HepG2 (cell line): ENCODE data around the gene SSNA1. TPM values are rescaled to one million over a fixed set of nuclear protein-coding genes. Genes with fewer than 3 reads are reported as not detected.

ENCODE experiments used
- ELF3 ChIP-seq: IDR thresholded peaks from 2 replicates; pipeline ENCODE4 v1.6.1; 2016; ENCODE audit warnings: missing genetic modification reagents, missing compliant biosample characterization
- FOXK1 ChIP-seq: sonication (generic); formaldehyde crosslinking; IDR thresholded peaks from 2 replicates; pipeline ENCODE4 v1.4.0; 2020; ENCODE audit warnings: low read depth, missing genetic modification reagents, borderline replicate concordance
- FOXP1 ChIP-seq, 2 experiments: fragments of 450-650 bp in 1 of 2; IDR thresholded peaks; 2 replicates each; pipeline ENCODE4 v1.6.1; 2017 to 2018; ENCODE audit warnings: antibody characterized with exemption in 1 of 2
- HDAC1 ChIP-seq: sonication (generic); formaldehyde crosslinking; IDR thresholded peaks from 2 replicates; pipeline ENCODE4 v1.5.1; 2020; ENCODE audit warnings: mild to moderate bottlenecking, missing genetic modification reagents
- HNRNPK ChIP-seq: fragments of 200-400 bp; formaldehyde crosslinking; IDR thresholded peaks from 2 replicates; pipeline ENCODE4 v1.6.1; 2018; ENCODE audit warnings: low read length, low read depth, moderate library complexity, mild to moderate bottlenecking; ENCODE audit not compliant: poor library complexity, severe bottlenecking
- HNRNPLL ChIP-seq: fragments of 200-400 bp; formaldehyde crosslinking; IDR thresholded peaks from 2 replicates; pipeline ENCODE4 v1.6.1; 2017; ENCODE audit warnings: mild to moderate bottlenecking, low read depth, low read length; ENCODE audit not compliant: poor library complexity, severe bottlenecking
- KAT7 ChIP-seq: IDR thresholded peaks from 2 replicates; pipeline ENCODE4 v1.6.1; 2018; ENCODE audit warnings: borderline replicate concordance, missing compliant biosample characterization
- KLF16 ChIP-seq, 2 experiments: sonication (generic) in 1 of 2; formaldehyde crosslinking in 1 of 2; IDR thresholded peaks; 2 replicates each; pipeline versions ENCODE4 v1.6.1 to v1.8.0; 2016 to 2023; ENCODE audit warnings: missing genetic modification reagents in 2 of 2, missing compliant biosample characterization in 1 of 2
- NAIF1 ChIP-seq: sonication (generic); formaldehyde crosslinking; IDR thresholded peaks from 2 replicates; pipeline ENCODE4 v1.5.0; 2020; ENCODE audit warnings: mild to moderate bottlenecking, missing genetic modification reagents, borderline replicate concordance
- NFATC3 ChIP-seq: sonication (generic); formaldehyde crosslinking; IDR thresholded peaks from 2 replicates; pipeline ENCODE4 v1.5.1; 2020; ENCODE audit warnings: mild to moderate bottlenecking, missing genetic modification reagents
- POLR2AphosphoS5 ChIP-seq: IDR thresholded peaks from 2 replicates; pipeline ENCODE4 v1.6.1; 2012; ENCODE audit warnings: low read depth, low read length
- RAD21 ChIP-seq: fragments of 450-650 bp; formaldehyde crosslinking; IDR thresholded peaks from 2 replicates; pipeline ENCODE4 v1.5.0; 2020; ENCODE audit warnings: mild to moderate bottlenecking
- RAD51 ChIP-seq: fragments of 450-650 bp; IDR thresholded peaks from 2 replicates; pipeline ENCODE4 v1.6.1; 2016; ENCODE audit warnings: borderline replicate concordance
- SRSF1 ChIP-seq: fragments of 200-400 bp; formaldehyde crosslinking; optimal IDR thresholded peaks from 2 replicates; pipeline ENCODE3; 2017; ENCODE audit warnings: mild to moderate bottlenecking, low read depth, low read length, moderate library complexity
- ZBTB3 ChIP-seq: sonication (generic); formaldehyde crosslinking; IDR thresholded peaks from 2 replicates; pipeline ENCODE4 v1.4.0; 2020; ENCODE audit warnings: low read depth, mild to moderate bottlenecking, moderate library complexity, missing genetic modification reagents, borderline replicate concordance
- ZKSCAN8 ChIP-seq: IDR thresholded peaks from 2 replicates; pipeline ENCODE4 v1.6.1; 2016; ENCODE audit warnings: borderline replicate concordance, missing genetic modification reagents, missing compliant biosample characterization
- ZNF124 ChIP-seq: sonication (generic); formaldehyde crosslinking; IDR thresholded peaks from 2 replicates; pipeline ENCODE4 v1.4.0; 2020; ENCODE audit warnings: missing genetic modification reagents
- ZNF446 ChIP-seq: sonication (generic); formaldehyde crosslinking; IDR thresholded peaks from 2 replicates; pipeline ENCODE4 v1.5.0; 2020; ENCODE audit warnings: mild to moderate bottlenecking, missing genetic modification reagents
- ZNF605 ChIP-seq: sonication (generic); formaldehyde crosslinking; IDR thresholded peaks from 2 replicates; pipeline ENCODE4 v1.8.0; 2022; ENCODE audit warnings: mild to moderate bottlenecking, missing genetic modification reagents
- ZNF772 ChIP-seq: sonication (generic); formaldehyde crosslinking; IDR thresholded peaks from 2 replicates; pipeline ENCODE4 v1.5.0; 2020; ENCODE audit warnings: mild to moderate bottlenecking, missing genetic modification reagents
- polyA plus RNA-seq, 8 experiments: library from polyadenylated mRNA; depleted of rRNA in 3 of 8; stranded (reverse) in 7 of 8; unstranded in 1 of 8; fragments of >200 nt; fragmentation: Illumina TruSeq in 4 of 8; extraction: Trizol in 4 of 8; gene quantifications; 2 replicates each; pipeline versions ENCODE4 v1.2.1 to v1.2.3, GENCODE V29; 2011 to 2016; ENCODE audit warnings: low read depth in 4 of 8, missing spikeins in 1 of 8, mixed read lengths in 1 of 8; ENCODE audit not compliant: insufficient read depth in 1 of 8
- total RNA-seq, 5 experiments: library from RNA; depleted of rRNA; stranded (reverse); fragments of >200 nt; fragmentation: Illumina TruSeq; extraction: Trizol; gene quantifications; 2 replicates each; pipeline ENCODE4 v1.2.3, GENCODE V29; 2016; ENCODE audit warnings: low read depth in 1 of 5
- TF ChIP-seq, protein P1 (sequence below): sonication (generic); formaldehyde crosslinking; IDR thresholded peaks from 2 replicates; pipeline ENCODE4 v1.4.0; 2020; ENCODE audit warnings: low read depth, mild to moderate bottlenecking, missing genetic modification reagents
- TF ChIP-seq, protein P2 (sequence below): sonication (generic); formaldehyde crosslinking; IDR thresholded peaks from 2 replicates; pipeline ENCODE4 v1.4.0; 2020; ENCODE audit warnings: missing genetic modification reagents
- TF ChIP-seq, protein P3 (sequence below): sonication (generic); formaldehyde crosslinking; IDR thresholded peaks from 2 replicates; pipeline ENCODE4 v1.5.1; 2020; ENCODE audit warnings: mild to moderate bottlenecking, moderate library complexity, missing genetic modification reagents
- TF ChIP-seq, protein P4 (sequence below): sonication (generic); formaldehyde crosslinking; IDR thresholded peaks from 2 replicates; pipeline ENCODE4 v1.5.0; 2020; ENCODE audit warnings: mild to moderate bottlenecking, low read depth, missing genetic modification reagents, borderline replicate concordance
- TF ChIP-seq, protein P5 (sequence below): sonication (generic); formaldehyde crosslinking; IDR thresholded peaks from 2 replicates; pipeline ENCODE4 v1.5.0; 2020; ENCODE audit warnings: missing genetic modification reagents

Gene SSNA1
- total and polyA plus RNA-seq, 2 of the 13 experiments (the other 11 are each of a cell fraction or from before 2014, with no cell fraction given): 35.9 to 49.4 TPM

DNA sequence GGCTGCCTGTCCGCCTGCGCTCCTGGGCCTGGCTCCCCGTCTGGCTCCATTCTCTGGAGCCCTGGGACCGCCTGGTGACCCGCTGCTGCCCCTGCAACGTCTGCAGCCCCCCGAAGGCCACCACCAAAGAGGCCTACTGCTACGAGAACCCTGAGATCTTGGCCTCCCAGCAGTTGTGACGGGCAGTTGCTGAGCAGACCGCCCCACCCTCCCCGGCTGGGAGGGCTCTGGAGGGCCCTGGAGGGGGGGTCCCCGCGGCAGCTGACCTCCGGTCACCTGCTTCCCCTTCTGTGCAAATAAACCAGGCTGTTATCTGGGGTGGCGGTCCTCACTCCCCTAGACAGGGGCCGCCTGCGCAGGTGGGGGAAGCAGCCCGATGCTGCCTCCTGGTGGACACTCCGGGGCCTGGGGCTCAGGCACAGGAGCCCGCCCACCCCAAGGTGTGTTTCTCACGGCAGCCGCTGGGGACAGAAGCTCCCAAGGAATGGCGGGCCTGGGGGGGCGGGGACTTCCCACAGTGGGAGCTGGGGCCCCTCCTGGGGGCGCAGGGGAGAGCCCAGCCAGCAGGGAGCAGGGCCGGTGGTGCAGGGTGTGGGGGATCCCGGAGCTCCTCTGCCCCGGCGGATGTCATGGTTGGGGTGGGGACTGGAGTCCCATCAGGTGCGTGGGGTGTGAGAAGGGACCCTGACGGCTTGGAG, 47.9 kb downstream of the SSNA1 start (continued):
- peak; percentile 29; the same call in 1 of the 2 replicates for TF ChIP-seq KAT7 (CRISPR knock-in tag)
- TF ChIP-seq ZBTB3 (CRISPR knock-in tag): no peak
- TF ChIP-seq NAIF1 (CRISPR knock-in tag): peak; percentile 38; the same call in 1 of the 2 replicates
- TF ChIP-seq HNRNPLL: peak; percentile 77
- TF ChIP-seq POLR2AphosphoS5: peak; percentile 70
- TF ChIP-seq, protein P1, sequence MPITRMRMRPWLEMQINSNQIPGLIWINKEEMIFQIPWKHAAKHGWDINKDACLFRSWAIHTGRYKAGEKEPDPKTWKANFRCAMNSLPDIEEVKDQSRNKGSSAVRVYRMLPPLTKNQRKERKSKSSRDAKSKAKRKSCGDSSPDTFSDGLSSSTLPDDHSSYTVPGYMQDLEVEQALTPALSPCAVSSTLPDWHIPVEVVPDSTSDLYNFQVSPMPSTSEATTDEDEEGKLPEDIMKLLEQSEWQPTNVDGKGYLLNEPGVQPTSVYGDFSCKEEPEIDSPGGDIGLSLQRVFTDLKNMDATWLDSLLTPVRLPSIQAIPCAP (CRISPR knock-in tag): no peak
- TF ChIP-seq HNRNPK: peak; percentile 50
- peak; percentile 27; the same call in 1 of the 2 replicates for TF ChIP-seq ZNF605 (CRISPR knock-in tag)
- peak; percentile 79 for TF ChIP-seq HDAC1 (CRISPR knock-in tag)
- peak; percentile 51; the same call in 1 of the 2 replicates for TF ChIP-seq ELF3 (CRISPR knock-in tag)
- no peak for TF ChIP-seq ZNF772 (CRISPR knock-in tag)
- peak; percentile 94 for TF ChIP-seq RAD21
- peak; percentile 34; the same call in 1 of the 2 replicates for TF ChIP-seq ZNF446 (CRISPR knock-in tag)
- TF ChIP-seq KLF16 (CRISPR knock-in tag; IDR thresholded peaks at IDR 0.05): peak in 1 of 2 experiments; percentile 92; a peak in 2 of 4 replicates
- TF ChIP-seq, protein P2, sequence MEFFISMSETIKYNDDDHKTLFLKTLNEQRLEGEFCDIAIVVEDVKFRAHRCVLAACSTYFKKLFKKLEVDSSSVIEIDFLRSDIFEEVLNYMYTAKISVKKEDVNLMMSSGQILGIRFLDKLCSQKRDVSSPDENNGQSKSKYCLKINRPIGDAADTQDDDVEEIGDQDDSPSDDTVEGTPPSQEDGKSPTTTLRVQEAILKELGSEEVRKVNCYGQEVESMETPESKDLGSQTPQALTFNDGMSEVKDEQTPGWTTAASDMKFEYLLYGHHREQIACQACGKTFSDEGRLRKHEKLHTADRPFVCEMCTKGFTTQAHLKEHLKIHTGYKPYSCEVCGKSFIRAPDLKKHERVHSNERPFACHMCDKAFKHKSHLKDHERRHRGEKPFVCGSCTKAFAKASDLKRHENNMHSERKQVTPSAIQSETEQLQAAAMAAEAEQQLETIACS (CRISPR knock-in tag): no peak
- TF ChIP-seq, protein P3, sequence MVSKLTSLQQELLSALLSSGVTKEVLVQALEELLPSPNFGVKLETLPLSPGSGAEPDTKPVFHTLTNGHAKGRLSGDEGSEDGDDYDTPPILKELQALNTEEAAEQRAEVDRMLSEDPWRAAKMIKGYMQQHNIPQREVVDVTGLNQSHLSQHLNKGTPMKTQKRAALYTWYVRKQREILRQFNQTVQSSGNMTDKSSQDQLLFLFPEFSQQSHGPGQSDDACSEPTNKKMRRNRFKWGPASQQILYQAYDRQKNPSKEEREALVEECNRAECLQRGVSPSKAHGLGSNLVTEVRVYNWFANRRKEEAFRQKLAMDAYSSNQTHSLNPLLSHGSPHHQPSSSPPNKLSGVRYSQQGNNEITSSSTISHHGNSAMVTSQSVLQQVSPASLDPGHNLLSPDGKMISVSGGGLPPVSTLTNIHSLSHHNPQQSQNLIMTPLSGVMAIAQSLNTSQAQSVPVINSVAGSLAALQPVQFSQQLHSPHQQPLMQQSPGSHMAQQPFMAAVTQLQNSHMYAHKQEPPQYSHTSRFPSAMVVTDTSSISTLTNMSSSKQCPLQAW (CRISPR knock-in tag): peak; percentile 95
- TF ChIP-seq RAD51: no peak
- TF ChIP-seq, protein P4, sequence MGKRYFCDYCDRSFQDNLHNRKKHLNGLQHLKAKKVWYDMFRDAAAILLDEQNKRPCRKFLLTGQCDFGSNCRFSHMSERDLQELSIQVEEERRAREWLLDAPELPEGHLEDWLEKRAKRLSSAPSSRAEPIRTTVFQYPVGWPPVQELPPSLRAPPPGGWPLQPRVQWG (CRISPR knock-in tag): no peak
- peak; percentile 42; the same call in 1 of the 2 replicates for TF ChIP-seq ZKSCAN8 (CRISPR knock-in tag)
- TF ChIP-seq SRSF1: peak; percentile 97
- TF ChIP-seq FOXK1: peak; percentile 40; the same call in 1 of the 2 replicates
- TF ChIP-seq NFATC3 (CRISPR knock-in tag): no peak
- TF ChIP-seq FOXP1 (IDR thresholded peaks at IDR 0.05): no peak
- peak; percentile 41; the same call in 1 of the 2 replicates for TF ChIP-seq FOXP1 (CRISPR knock-in tag; IDR thresholded peaks at IDR 0.05)
- TF ChIP-seq, protein P5, sequence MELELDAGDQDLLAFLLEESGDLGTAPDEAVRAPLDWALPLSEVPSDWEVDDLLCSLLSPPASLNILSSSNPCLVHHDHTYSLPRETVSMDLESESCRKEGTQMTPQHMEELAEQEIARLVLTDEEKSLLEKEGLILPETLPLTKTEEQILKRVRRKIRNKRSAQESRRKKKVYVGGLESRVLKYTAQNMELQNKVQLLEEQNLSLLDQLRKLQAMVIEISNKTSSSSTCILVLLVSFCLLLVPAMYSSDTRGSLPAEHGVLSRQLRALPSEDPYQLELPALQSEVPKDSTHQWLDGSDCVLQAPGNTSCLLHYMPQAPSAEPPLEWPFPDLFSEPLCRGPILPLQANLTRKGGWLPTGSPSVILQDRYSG (CRISPR knock-in tag): peak; percentile 29; the same call in 1 of the 2 replicates
- no peak; the same call in 1 of the 2 replicates for TF ChIP-seq ZNF124 (CRISPR knock-in tag)
